ENCODE measurements around the gene LARP1. TPM values are rescaled to one million over a fixed set of nuclear protein-coding genes. Genes with fewer than 3 reads are reported as not detected.
"Not testable (repeated sequence)": the region's sequence is repeated elsewhere in the genome, so short reads cannot be mapped to it uniquely, and the experiment has no call there.

LARP1 gene
- total and polyA plus RNA-seq, 2 donors (not counting 1 experiment from before 2014, with no cell fraction given): 59.6 to 150 TPM

DNA sequence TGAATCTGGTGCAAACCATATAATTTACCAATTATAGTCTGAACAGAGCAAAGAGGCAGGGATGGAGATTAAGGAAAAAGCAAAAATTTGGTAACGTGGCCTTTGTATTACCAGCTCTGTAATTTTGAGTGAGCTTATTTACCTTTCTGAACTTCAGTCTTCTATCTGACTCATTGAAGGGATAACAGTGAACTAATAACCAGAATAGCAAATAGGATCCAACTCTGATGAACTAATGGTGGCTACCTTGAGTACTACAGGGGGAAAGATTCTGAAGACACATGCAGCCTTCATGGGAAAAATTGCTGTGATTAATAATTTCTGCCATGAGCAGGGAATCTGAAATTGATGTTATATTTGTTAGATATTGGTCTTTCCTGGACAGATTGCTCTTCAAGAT lies 23.0 kb upstream of the LARP1 start:
- POLR2A ChIA-PET: no interaction called here
- H3K4me3 ChIP-seq (ENCODE audit: control extremely low read depth in 1 of 5, extremely low read depth in 1 of 5, insufficient read depth in 1 of 5, low read depth in 2 of 5, low read length in 4 of 5): no peak overlapping the region
- Mint-ChIP-seq H3K9me3 (ENCODE audit: insufficient read depth) (no peaks in the 10 kb centered on the region), H3K4me1 (peaks cover 2% of the 10 kb centered on the region), H3K27me3 (no peaks in the 10 kb centered on the region), H3K27ac (no peak overlapping the region), H3K4me3 (no peak overlapping the region)
- H3K4me1 ChIP-seq (ENCODE audit: control insufficient read depth in 2 of 2, insufficient read depth in 2 of 2, low read length in 2 of 2): no peaks in the 10 kb centered on the region
- no peaks in the 10 kb centered on the region for H3K79me2 ChIP-seq (ENCODE audit: control insufficient read depth, insufficient read depth, low read length)
- DNase-seq (no peak), ATAC-seq (ENCODE audit: low read depth) (no peak)
- H3K9me3 ChIP-seq (ENCODE audit: control extremely low read depth in 1 of 3, control insufficient read depth in 2 of 3, insufficient read depth in 1 of 3, low read length in 2 of 3): no peaks in the 10 kb centered on the region
- no peaks in the 10 kb centered on the region for H3K27me3 ChIP-seq (replicated peaks in 1 of 4; ENCODE audit: control extremely low read depth in 1 of 4, control insufficient read depth in 3 of 4, insufficient read depth in 4 of 4, low read length in 3 of 4)
- no peaks in the 10 kb centered on the region for H4K20me1 ChIP-seq (ENCODE audit: control insufficient read depth, insufficient read depth, low read length, poor library complexity, severe bottlenecking)
- H3K36me3 ChIP-seq (replicated peaks in 1 of 2; ENCODE audit: control extremely low read depth in 1 of 2, control insufficient read depth in 1 of 2, extremely low read depth in 1 of 2, insufficient read depth in 2 of 2, low read length in 1 of 2): no peaks in the 10 kb centered on the region
- H3K27ac ChIP-seq (ENCODE audit: low read length in 2 of 2): no peak overlapping the region
- intact Hi-C loops (cut with micrococcal nuclease): no loop called here
- CTCF ChIA-PET: interaction anchor here (0.7 kb wide), 2 partner anchors 46 to 65 kb away, joined by 3 read pairs; no protein-coding TSS in a partner anchor
- H2AFZ ChIP-seq (ENCODE audit: insufficient read depth, low read depth, low read length, poor library complexity, severe bottlenecking): no peak overlapping the region
- TF ChIP-seq, protein P1, sequence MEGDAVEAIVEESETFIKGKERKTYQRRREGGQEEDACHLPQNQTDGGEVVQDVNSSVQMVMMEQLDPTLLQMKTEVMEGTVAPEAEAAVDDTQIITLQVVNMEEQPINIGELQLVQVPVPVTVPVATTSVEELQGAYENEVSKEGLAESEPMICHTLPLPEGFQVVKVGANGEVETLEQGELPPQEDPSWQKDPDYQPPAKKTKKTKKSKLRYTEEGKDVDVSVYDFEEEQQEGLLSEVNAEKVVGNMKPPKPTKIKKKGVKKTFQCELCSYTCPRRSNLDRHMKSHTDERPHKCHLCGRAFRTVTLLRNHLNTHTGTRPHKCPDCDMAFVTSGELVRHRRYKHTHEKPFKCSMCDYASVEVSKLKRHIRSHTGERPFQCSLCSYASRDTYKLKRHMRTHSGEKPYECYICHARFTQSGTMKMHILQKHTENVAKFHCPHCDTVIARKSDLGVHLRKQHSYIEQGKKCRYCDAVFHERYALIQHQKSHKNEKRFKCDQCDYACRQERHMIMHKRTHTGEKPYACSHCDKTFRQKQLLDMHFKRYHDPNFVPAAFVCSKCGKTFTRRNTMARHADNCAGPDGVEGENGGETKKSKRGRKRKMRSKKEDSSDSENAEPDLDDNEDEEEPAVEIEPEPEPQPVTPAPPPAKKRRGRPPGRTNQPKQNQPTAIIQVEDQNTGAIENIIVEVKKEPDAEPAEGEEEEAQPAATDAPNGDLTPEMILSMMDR (IDR thresholded peaks at IDR 0.05): no peak
- TF ChIP-seq EZH2 (IDR thresholded peaks at IDR 0.05; ENCODE audit: borderline replicate concordance, insufficient read depth, low read depth, low read length, poor library complexity, severe bottlenecking): no peak
- WGBS (ENCODE audit: insufficient coverage): no CpG with 5 or more reads among the region's 1 CpG
- no peak overlapping the region for H3K9ac ChIP-seq (ENCODE audit: low read length)
- no peak overlapping the region for H3K4me2 ChIP-seq (replicated peaks; ENCODE audit: low read depth, low read length, poor library complexity, severe bottlenecking)

DNA sequence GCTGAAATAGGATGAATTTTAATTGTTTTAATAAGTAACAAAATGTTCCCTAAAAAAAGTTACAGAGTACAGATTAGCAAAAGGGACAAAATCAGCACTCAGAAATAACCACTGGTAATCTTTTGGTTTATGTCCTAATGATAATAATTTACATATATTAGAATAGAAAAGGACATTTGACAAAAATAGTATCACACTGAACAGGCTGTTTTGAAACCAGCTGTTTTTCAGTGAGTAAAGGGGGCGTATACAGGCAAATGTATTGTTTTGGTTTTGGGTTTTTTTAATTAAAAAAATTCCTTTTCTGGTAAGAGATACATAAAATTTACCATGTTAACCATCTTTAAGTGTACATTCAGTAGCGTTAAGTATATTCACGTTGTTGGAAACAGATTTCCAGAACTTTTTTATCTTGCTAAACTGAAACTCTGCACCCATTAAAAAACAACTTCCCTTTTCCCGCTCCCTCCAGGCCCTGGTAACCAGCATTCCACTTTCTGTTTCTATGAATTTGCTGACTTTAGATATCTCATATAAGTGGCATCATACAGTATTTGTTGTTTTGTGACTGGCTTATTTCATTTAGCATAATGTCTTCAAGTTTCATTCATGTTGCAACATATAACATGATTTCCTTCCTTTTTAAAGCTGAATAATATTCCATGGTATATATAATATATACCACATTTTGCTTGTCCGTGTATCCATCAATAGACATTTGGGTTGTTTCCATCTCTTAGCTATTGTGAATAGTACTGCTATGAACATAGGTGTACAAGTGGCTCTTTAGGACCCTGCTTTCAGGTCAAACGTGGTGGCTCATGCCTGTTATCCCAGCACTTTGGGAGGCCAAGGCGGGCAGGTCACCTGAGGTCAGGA lies 20.6 kb upstream of the LARP1 start:
- Histone ChIP-seq H2AFZ (ENCODE audit: insufficient read depth, low read depth, low read length, poor library complexity, severe bottlenecking) (no peak overlapping the region), H3K36me3 (replicated peaks in 1 of 2; ENCODE audit: control extremely low read depth in 1 of 2, control insufficient read depth in 1 of 2, extremely low read depth in 1 of 2, insufficient read depth in 2 of 2, low read length in 1 of 2) (no peaks in the 10 kb centered on the region), H3K4me1 (ENCODE audit: control insufficient read depth in 2 of 2, insufficient read depth in 2 of 2, low read length in 2 of 2) (no peaks in the 10 kb centered on the region), H3K4me2 (replicated peaks; ENCODE audit: low read depth, low read length, poor library complexity, severe bottlenecking) (no peak overlapping the region), H4K20me1 (ENCODE audit: control insufficient read depth, insufficient read depth, low read length, poor library complexity, severe bottlenecking) (no peaks in the 10 kb centered on the region), H3K9me3 (ENCODE audit: control extremely low read depth in 1 of 3, control insufficient read depth in 2 of 3, insufficient read depth in 1 of 3, low read length in 2 of 3) (no peaks in the 10 kb centered on the region), H3K27me3 (replicated peaks in 1 of 4; ENCODE audit: control extremely low read depth in 1 of 4, control insufficient read depth in 3 of 4, insufficient read depth in 4 of 4, low read length in 3 of 4) (no peaks in the 10 kb centered on the region), H3K4me3 (ENCODE audit: control extremely low read depth in 1 of 5, extremely low read depth in 1 of 5, insufficient read depth in 1 of 5, low read depth in 2 of 5, low read length in 4 of 5) (no peak overlapping the region), H3K79me2 (ENCODE audit: control insufficient read depth, insufficient read depth, low read length) (no peaks in the 10 kb centered on the region), H3K27ac (ENCODE audit: low read length in 2 of 2) (no peak overlapping the region), H3K9ac (ENCODE audit: low read length) (no peak overlapping the region)
- H3K27ac Mint-ChIP-seq: no peak overlapping the region
- intact Hi-C loops (cut with micrococcal nuclease): no loop called here
- peaks cover 2% of the 10 kb centered on the region for H3K4me1 Mint-ChIP-seq
- H3K27me3 Mint-ChIP-seq: no peaks in the 10 kb centered on the region
- H3K9me3 Mint-ChIP-seq (ENCODE audit: insufficient read depth): no peaks in the 10 kb centered on the region
- no peak for DNase-seq
- ChIA-PET CTCF (interaction anchor here (0.5 kb wide), 1 partner anchor 82 kb away, joined by 3 read pairs; no protein-coding TSS in a partner anchor), POLR2A (no interaction called here)
- no peak overlapping the region for H3K4me3 Mint-ChIP-seq
- ATAC-seq (ENCODE audit: low read depth): no peak
- WGBS (ENCODE audit: insufficient coverage): 73% methylated on average over 2 of the region's 7 CpGs
- TF ChIP-seq EZH2 (IDR thresholded peaks at IDR 0.05; ENCODE audit: borderline replicate concordance, insufficient read depth, low read depth, low read length, poor library complexity, severe bottlenecking): no peak
- TF ChIP-seq, protein P1 (IDR thresholded peaks at IDR 0.05): no peak

DNA sequence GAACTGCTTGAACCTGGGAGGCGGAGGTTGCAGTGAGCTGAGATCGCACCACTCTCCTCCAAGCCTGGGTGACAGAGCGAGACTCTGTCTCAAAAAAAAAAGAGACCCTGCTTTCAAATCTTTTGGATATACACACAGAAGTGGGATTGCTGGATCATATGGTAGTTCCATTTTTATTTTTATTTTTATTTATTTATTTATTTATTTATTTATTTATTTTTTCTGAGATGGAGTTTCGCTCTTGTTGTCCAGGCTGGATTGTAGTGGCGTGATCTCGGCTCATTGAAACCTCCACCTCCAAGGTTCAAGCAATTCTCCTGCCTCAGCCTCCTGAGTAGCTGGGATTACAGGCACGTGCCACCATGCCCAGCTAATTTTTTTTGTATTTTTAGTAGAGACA lies 19.8 kb upstream of the LARP1 start:
- H3K27ac Mint-ChIP-seq; H3K4me3 Mint-ChIP-seq; H3K9me3 ChIP-seq (ENCODE audit: control extremely low read depth in 1 of 3, control insufficient read depth in 2 of 3, insufficient read depth in 1 of 3, low read length in 2 of 3); H3K9ac ChIP-seq (ENCODE audit: low read length); H3K9me3 Mint-ChIP-seq (ENCODE audit: insufficient read depth); ATAC-seq (ENCODE audit: low read depth); H4K20me1 ChIP-seq (ENCODE audit: control insufficient read depth, insufficient read depth, low read length, poor library complexity, severe bottlenecking); H3K79me2 ChIP-seq (ENCODE audit: control insufficient read depth, insufficient read depth, low read length); POLR2A ChIA-PET; H3K4me2 ChIP-seq (replicated peaks; ENCODE audit: low read depth, low read length, poor library complexity, severe bottlenecking); H3K4me3 ChIP-seq (ENCODE audit: control extremely low read depth in 1 of 5, extremely low read depth in 1 of 5, insufficient read depth in 1 of 5, low read depth in 2 of 5, low read length in 4 of 5); H3K27ac ChIP-seq (ENCODE audit: low read length in 2 of 2); H3K4me1 ChIP-seq (ENCODE audit: control insufficient read depth in 2 of 2, insufficient read depth in 2 of 2, low read length in 2 of 2); intact Hi-C loops (cut with micrococcal nuclease); H3K36me3 ChIP-seq (replicated peaks in 1 of 2; ENCODE audit: control extremely low read depth in 1 of 2, control insufficient read depth in 1 of 2, extremely low read depth in 1 of 2, insufficient read depth in 2 of 2, low read length in 1 of 2); DNase-seq; H3K4me1 Mint-ChIP-seq; H2AFZ ChIP-seq (ENCODE audit: insufficient read depth, low read depth, low read length, poor library complexity, severe bottlenecking); H3K27me3 ChIP-seq (replicated peaks in 1 of 4; ENCODE audit: control extremely low read depth in 1 of 4, control insufficient read depth in 3 of 4, insufficient read depth in 4 of 4, low read length in 3 of 4); H3K27me3 Mint-ChIP-seq: not testable (repeated sequence)
- 100% methylated on average over 2 of the region's 7 CpGs for WGBS (ENCODE audit: insufficient coverage)
- CTCF ChIA-PET: interaction anchor here (0.5 kb wide), 1 partner anchor 83 kb away, joined by 3 read pairs; no protein-coding TSS in a partner anchor
